ENCODE data around the gene SESN3.
"Not testable (repeated sequence)": the region's sequence is repeated elsewhere in the genome, so short reads cannot be mapped to it uniquely, and the experiment has no call there.

SESN3 gene

DNA sequence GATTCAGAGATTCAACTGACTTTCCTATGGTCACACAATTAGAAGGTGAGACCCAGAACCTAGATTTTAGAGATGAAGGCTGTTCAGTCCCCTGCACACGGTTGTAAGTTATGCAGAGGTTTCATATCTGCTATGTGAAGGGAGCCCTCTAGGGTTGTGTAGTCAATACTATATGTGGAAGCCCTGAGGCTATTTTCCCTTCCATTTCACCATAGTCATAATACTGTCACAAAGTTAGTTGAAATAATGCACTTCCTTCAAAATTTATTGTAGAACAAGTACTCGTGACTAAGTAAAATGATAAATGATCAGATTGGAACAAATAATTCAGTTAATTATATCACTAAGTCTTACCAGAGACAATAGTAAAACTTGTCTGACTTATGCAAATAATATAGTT lies 92.6 kb downstream of the SESN3 start:
- no peaks in the 10 kb centered on the region for H3K9me3 ChIP-seq (ENCODE audit: low read length)
- H4K20me1 ChIP-seq (ENCODE audit: insufficient read depth, low read length), result no peaks in the 10 kb centered on the region
- no peaks in the 10 kb centered on the region for H3K36me3 ChIP-seq (ENCODE audit: insufficient read depth, low read length)
- TF ChIP-seq, protein P1, sequence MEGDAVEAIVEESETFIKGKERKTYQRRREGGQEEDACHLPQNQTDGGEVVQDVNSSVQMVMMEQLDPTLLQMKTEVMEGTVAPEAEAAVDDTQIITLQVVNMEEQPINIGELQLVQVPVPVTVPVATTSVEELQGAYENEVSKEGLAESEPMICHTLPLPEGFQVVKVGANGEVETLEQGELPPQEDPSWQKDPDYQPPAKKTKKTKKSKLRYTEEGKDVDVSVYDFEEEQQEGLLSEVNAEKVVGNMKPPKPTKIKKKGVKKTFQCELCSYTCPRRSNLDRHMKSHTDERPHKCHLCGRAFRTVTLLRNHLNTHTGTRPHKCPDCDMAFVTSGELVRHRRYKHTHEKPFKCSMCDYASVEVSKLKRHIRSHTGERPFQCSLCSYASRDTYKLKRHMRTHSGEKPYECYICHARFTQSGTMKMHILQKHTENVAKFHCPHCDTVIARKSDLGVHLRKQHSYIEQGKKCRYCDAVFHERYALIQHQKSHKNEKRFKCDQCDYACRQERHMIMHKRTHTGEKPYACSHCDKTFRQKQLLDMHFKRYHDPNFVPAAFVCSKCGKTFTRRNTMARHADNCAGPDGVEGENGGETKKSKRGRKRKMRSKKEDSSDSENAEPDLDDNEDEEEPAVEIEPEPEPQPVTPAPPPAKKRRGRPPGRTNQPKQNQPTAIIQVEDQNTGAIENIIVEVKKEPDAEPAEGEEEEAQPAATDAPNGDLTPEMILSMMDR (IDR thresholded peaks at IDR 0.05; ENCODE audit: low read length), result peak; percentile 32
- no peak for TF ChIP-seq EZH2 (IDR thresholded peaks at IDR 0.05; ENCODE audit: borderline replicate concordance, low read length)
- H3K27me3 ChIP-seq (ENCODE audit: insufficient read depth, low read length), result no peaks in the 10 kb centered on the region
- no peak overlapping the region for H3K27ac ChIP-seq (ENCODE audit: low read depth, low read length, poor library complexity, severe bottlenecking)
- H2AFZ ChIP-seq (ENCODE audit: low read length), result no peak overlapping the region
- no peaks in the 10 kb centered on the region for H3K9me2 ChIP-seq (ENCODE audit: low read depth, low read length)
- H3K4me1 ChIP-seq (ENCODE audit: insufficient read depth, low read length, severe bottlenecking), result no peaks in the 10 kb centered on the region
- H3K9ac ChIP-seq (ENCODE audit: low read length), result no peak overlapping the region
- H3K79me2 ChIP-seq (ENCODE audit: insufficient read depth, low read length), result no peaks in the 10 kb centered on the region
- no peaks in the 10 kb centered on the region for H3F3A ChIP-seq (ENCODE audit: insufficient read depth, low read length)
- H3K4me3 ChIP-seq (ENCODE audit: low read depth, low read length, poor library complexity, severe bottlenecking), result no peak overlapping the region
- H3K4me2 ChIP-seq (ENCODE audit: low read length), result no peak overlapping the region

- H3K36me3 ChIP-seq (ENCODE audit: insufficient read depth, low read length), result no peaks in the 10 kb centered on the region
- H3K4me1 ChIP-seq (ENCODE audit: insufficient read depth, low read length, severe bottlenecking), result no peaks in the 10 kb centered on the region
- no peak overlapping the region for H2AFZ ChIP-seq (ENCODE audit: low read length)
- H4K20me1 ChIP-seq (ENCODE audit: insufficient read depth, low read length), result no peaks in the 10 kb centered on the region
- no peak overlapping the region for H3K9ac ChIP-seq (ENCODE audit: low read length)
- H3K27me3 ChIP-seq (ENCODE audit: insufficient read depth, low read length), result no peaks in the 10 kb centered on the region
- no peak for TF ChIP-seq EZH2 (IDR thresholded peaks at IDR 0.05; ENCODE audit: borderline replicate concordance, low read length)
- TF ChIP-seq, protein P1 (IDR thresholded peaks at IDR 0.05; ENCODE audit: low read length), result no peak
- H3K79me2 ChIP-seq (ENCODE audit: insufficient read depth, low read length), result no peaks in the 10 kb centered on the region
- no peaks in the 10 kb centered on the region for H3K9me2 ChIP-seq (ENCODE audit: low read depth, low read length)
- H3K9me3 ChIP-seq (ENCODE audit: low read length), result no peaks in the 10 kb centered on the region
- no peak overlapping the region for H3K27ac ChIP-seq (ENCODE audit: low read depth, low read length, poor library complexity, severe bottlenecking)
- no peak overlapping the region for H3K4me2 ChIP-seq (ENCODE audit: low read length)
- no peak overlapping the region for H3K4me3 ChIP-seq (ENCODE audit: low read depth, low read length, poor library complexity, severe bottlenecking)
- H3F3A ChIP-seq (ENCODE audit: insufficient read depth, low read length), result no peaks in the 10 kb centered on the region
Measured at GRCh38 chr11:95137299-95137698, 93.7 kb downstream of the SESN3 start.

DNA sequence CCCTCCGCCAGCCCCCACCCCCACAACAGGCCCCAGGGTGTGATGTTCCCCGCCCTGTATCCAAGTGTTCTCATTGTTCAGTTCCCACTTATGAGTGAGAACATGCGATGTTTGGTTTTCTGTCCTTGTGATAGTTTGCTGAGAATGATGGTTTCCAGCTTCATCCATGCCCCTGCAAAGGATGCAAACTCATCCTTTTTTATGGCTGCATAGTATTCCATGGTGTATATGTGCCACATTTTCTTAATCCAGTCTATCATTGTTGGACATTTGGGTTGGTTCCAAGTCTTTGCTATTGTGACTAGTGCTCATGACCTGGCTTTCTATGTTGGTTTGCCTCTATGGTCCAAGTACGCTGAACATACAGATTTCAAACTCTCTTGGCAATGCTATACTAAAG lies 94.3 kb downstream of the SESN3 start:
- not testable (repeated sequence) for H3K4me3 ChIP-seq (ENCODE audit: low read depth, low read length, poor library complexity, severe bottlenecking); H3K9me3 ChIP-seq (ENCODE audit: low read length); H3K9ac ChIP-seq (ENCODE audit: low read length)

DNA sequence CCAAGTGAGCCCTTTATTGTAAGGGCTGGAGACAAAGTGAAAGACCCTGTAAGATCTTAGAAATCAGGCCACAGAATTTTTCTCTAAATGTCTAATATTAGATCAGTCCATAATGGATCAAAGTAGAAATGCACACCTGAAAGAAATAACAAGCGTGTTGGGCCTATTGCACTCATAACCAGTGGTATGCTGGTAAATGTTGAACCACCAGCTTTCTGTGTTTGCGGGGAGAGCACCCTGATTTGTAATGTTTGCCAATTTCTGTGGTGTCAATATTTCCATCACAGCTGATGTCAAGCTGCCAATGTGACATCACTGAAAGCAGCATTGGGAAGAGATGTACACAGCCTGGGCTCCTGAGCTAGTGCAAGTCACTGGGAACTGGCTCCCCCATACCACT lies 95.1 kb downstream of the SESN3 start:
- Histone ChIP-seq H4K20me1 (ENCODE audit: insufficient read depth, low read length) (no peaks in the 10 kb centered on the region), H2AFZ (ENCODE audit: low read length) (no peak overlapping the region), H3K4me3 (ENCODE audit: low read depth, low read length, poor library complexity, severe bottlenecking) (no peak overlapping the region), H3K4me2 (ENCODE audit: low read length) (no peak overlapping the region), H3K9me3 (ENCODE audit: low read length) (no peaks in the 10 kb centered on the region), H3K4me1 (ENCODE audit: insufficient read depth, low read length, severe bottlenecking) (no peaks in the 10 kb centered on the region), H3K36me3 (ENCODE audit: insufficient read depth, low read length) (no peaks in the 10 kb centered on the region), H3K27ac (ENCODE audit: low read depth, low read length, poor library complexity, severe bottlenecking) (no peak overlapping the region), H3K9me2 (ENCODE audit: low read depth, low read length) (no peaks in the 10 kb centered on the region), H3K79me2 (ENCODE audit: insufficient read depth, low read length) (no peaks in the 10 kb centered on the region), H3K9ac (ENCODE audit: low read length) (no peak overlapping the region), H3K27me3 (ENCODE audit: insufficient read depth, low read length) (no peaks in the 10 kb centered on the region), H3F3A (ENCODE audit: insufficient read depth, low read length) (no peaks in the 10 kb centered on the region)
- TF ChIP-seq EZH2 (IDR thresholded peaks at IDR 0.05; ENCODE audit: borderline replicate concordance, low read length), result no peak
- TF ChIP-seq, protein P1 (IDR thresholded peaks at IDR 0.05; ENCODE audit: low read length), result no peak

More for the DNA sequence above, 94.3 kb downstream of the SESN3 start:
- not testable (repeated sequence) for H3K79me2 ChIP-seq (ENCODE audit: insufficient read depth, low read length); H3K27me3 ChIP-seq (ENCODE audit: insufficient read depth, low read length); H3K36me3 ChIP-seq (ENCODE audit: insufficient read depth, low read length); H3K27ac ChIP-seq (ENCODE audit: low read depth, low read length, poor library complexity, severe bottlenecking); H4K20me1 ChIP-seq (ENCODE audit: insufficient read depth, low read length); H3K4me2 ChIP-seq (ENCODE audit: low read length); H3K9me2 ChIP-seq (ENCODE audit: low read depth, low read length); H3K4me1 ChIP-seq (ENCODE audit: insufficient read depth, low read length, severe bottlenecking); H2AFZ ChIP-seq (ENCODE audit: low read length); H3F3A ChIP-seq (ENCODE audit: insufficient read depth, low read length)
